NCI-H1105 treated with DMSO at 0.1 percent for 48 hours (cell line): ENCODE data around the gene FOCAD.

Experiments used
- DNase-seq: peaks from one replicate; lab custom pipeline; 2025; lab: John Stamatoyannopoulos, UW

The FOCAD gene

DNA sequence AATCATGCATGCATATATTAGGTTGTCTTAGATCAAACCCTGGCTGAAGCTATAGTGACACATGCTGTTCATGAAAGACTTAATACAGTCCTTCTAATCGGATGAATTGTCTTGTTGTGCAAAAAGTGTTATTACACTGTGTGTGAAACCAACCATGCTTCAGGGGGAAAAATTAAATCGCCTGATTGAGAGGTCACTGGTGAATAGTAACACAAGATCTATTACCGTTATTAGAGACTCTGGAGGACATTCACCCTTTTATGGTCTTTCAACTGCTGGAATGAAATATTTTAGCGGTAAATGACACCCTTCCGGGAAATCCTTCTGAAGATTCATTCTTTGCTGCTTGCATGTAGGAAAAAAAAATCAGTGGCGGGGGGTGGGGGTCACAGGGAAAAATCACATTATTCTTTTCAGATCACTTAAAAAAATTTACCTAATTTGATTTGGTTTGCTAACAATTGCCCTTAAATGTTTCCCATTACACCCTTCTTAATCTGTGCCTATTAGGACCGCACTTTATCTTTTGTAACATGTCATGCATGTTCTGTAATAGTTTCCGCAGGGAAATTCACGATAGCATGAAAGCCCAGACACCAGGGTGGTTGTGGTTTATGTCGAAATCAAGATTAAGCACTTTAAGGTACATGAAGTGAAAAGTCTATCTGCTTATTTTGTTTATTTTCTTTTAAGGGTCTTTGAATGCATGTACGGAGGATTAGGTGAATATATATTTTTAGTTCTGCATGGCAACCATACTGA, 120.6 kb downstream of the FOCAD start:
- DNase-seq, result no peak

- DNase-seq, result peak; percentile 30
Observed at GRCh38 chr9:20805766-20806165, 121.7 kb downstream of the FOCAD start.

GRCh38 chr9:20808002-20808401, 123.9 kb downstream of the FOCAD start:
- no peak for DNase-seq

GRCh38 chr9:20811872-20812271, 127.8 kb downstream of the FOCAD start:
- DNase-seq, result no peak

- no peak for DNase-seq
Observed at GRCh38 chr9:20815923-20816703, 132.1 kb downstream of the FOCAD start.

DNA sequence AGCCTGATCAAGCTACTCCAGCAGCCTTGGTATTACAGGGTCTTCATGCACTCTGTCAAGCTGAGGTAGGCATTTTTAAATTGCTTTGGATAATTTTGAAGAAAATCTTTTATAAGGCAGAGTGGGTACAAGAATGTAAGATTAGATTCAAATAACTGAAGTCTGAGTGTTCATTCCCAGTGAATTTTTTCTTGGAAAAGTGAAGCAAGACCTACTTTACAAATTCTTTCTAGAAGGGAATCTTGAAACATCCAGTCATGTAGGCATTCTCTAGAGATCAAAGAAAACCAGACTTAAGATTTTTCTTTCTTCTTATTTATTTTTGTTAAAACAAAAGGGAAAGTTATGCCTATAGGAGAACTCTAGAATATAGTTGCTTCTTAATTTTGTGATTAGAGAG, 139.0 kb downstream of the FOCAD start:
- DNase-seq, result no peak

DNA sequence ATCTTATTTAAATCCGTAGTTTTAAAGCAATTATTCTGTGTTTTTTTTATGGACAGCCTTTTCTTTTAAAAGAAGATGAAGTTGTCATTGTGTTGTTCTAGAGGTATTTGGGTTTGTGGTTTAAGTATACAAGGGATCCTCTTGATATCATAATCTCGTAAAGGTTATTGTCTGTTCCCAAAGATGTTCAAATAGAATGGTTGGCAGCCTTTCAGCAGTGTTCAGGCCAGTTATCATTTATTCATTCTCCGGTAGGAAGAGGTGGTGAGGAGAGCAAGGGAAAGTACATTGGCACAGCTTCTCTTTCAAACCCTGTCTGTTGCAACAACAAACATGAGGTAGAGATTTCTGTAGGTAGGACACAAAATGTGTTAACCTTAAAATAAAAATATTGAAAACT, 147.0 kb downstream of the FOCAD start:
- no peak for DNase-seq

- no peak for DNase-seq
Observed at GRCh38 chr9:20832775-20833174, 148.7 kb downstream of the FOCAD start.

- DNase-seq, result no peak
Observed at GRCh38 chr9:20835377-20836286, 151.6 kb downstream of the FOCAD start.

- DNase-seq, result no peak
Observed at GRCh38 chr9:20837166-20837565, 153.1 kb downstream of the FOCAD start.

DNA sequence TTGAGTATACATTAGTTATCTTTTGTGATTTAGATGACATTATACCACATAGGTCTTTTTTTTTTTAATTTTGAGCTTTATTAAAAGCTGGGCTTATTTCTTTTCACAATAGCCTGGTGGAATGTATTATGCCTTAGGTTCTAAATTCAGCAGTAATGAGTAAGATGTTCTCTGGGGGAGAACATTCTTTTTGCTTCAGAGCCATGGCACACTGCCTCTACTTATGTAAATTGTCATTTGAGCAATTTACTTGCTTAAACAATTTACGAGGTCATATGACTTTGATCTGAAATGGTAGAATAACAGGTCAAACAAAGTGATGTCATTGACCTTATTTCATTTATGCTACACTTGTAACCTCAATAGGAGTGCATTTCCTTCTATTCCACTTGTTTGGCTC, 154.2 kb downstream of the FOCAD start:
- DNase-seq, result no peak

GRCh38 chr9:20844916-20845315, 160.9 kb downstream of the FOCAD start:
- DNase-seq, result no peak

DNA sequence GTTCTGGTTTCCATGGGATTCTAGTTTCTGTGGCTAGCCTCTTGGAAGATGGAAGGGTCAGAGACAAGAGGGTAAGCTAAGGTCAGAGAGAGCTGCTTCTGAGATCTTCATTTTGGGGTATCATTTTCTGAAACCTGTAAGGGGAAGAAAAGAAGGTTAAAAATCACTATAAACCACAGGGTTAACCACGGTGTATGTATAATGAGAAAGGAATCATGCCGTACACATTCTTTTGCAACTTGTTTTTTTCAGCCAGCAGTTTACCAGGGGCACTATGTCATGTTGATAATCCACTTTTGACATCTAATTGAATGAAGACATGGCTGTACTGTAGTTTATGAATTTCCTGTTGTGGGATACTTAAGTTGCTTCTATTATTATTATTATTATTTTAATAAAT, 164.4 kb downstream of the FOCAD start:
- no peak for DNase-seq

DNA sequence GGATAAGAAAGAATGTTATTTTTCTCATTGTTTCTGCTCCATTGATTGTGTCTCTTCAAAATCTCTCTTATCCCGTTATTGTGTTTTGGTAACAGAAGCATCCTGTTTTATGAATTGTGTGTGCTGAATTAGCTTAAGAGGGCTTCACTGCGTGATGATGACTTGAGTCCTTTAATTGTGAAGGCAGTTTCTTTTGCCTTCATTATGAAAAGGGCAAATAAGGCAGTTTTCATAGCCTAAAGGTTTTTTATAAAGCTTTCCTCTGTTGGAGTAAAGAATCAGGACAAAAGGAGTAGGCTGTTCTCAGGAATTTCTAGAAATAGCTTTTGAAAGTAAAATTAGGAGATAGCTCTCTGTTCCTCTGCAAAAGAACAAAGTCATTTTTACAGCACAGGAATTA, 169.8 kb downstream of the FOCAD start:
- DNase-seq, result no peak

- no peak for DNase-seq
Observed at GRCh38 chr9:20854444-20854843, 170.4 kb downstream of the FOCAD start.

GRCh38 chr9:20863945-20864344, 179.9 kb downstream of the FOCAD start:
- no peak for DNase-seq

- DNase-seq, result no peak
Observed at GRCh38 chr9:20865347-20865746, 181.3 kb downstream of the FOCAD start.

GRCh38 chr9:20870115-20870514, 186.1 kb downstream of the FOCAD start:
- DNase-seq, result no peak

DNA sequence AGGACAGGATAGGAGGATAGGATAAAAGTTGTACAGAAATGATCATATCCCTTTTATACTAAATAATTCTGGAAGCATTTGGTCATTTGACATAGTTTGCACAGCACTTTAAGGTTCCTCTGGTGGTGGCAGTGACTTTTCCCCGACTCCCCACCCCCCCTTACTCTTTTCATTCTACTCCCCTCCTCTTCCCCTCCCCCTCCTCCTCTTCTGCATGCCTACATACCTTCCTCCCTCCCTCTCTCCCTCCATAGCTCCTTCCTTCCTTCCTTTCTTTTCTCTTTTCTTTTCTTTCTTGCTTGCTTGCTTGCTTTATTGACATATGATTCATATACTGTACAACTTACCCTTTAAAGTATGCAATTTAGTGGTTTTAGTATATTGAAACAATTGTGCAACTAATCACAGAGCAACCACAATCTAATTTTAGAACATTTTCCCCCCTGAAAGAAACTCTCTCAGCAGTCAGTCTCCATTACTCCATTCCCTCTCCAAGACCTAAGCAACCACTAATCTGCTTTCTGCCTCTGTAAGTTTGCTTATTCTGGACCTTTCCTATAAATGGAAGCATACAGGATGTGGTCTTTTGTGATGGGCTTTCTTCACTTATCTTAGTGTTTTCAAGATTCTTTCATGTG, 188.4 kb downstream of the FOCAD start:
- DNase-seq, result no peak

- DNase-seq, result no peak
Observed at GRCh38 chr9:20873240-20873865, 189.3 kb downstream of the FOCAD start.

DNA sequence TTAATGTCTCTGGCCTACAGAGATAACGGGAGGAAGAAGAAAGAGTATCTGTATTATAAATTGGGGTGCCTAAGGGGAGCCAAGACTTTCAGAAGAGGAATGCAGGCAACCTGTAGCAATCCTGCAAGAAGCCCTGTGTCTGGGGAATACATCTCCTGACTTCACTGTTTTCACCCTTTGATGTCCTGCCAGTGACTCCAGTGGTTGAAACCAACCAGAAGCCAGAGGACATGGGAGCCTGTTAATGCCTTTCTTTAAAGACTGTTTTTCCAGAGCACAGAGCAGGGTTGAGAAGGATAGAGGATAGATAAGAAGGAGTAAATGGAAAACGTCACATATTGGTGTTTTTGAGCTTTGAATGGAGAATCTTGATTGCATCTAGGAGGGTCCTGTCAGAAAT, 196.2 kb downstream of the FOCAD start:
- no peak for DNase-seq

GRCh38 chr9:20880675-20881074, 196.6 kb downstream of the FOCAD start:
- DNase-seq, result no peak
